LNCaP clone FGC (cell line): Measurements from ENCODE around the gene ATAD2B.
A peak's percentile ranks its signal among the peaks of the same experiment; 100 is the strongest.
"Not testable (repeated sequence)": the region's sequence is repeated elsewhere in the genome, so short reads cannot be mapped to it uniquely, and the experiment has no call there.

Source experiments
- DNase-seq: peaks from one replicate; pipeline ENCODE4 v3.0.0-alpha.2; 2011; ENCODE audit warnings: low read depth
- H3K4me3 ChIP-seq: 2 replicates; pipeline ENCODE4 v1.5.1; 2011; ENCODE audit warnings: mild to moderate bottlenecking, low read depth, low read length, control low read depth
- TF ChIP-seq, protein P1 (sequence below): IDR thresholded peaks from 2 replicates; pipeline ENCODE4 v1.5.1; 2012; ENCODE audit warnings: mild to moderate bottlenecking; ENCODE audit not compliant: control insufficient read depth, insufficient read depth; ENCODE audit errors: extremely low read depth

The ATAD2B gene

DNA sequence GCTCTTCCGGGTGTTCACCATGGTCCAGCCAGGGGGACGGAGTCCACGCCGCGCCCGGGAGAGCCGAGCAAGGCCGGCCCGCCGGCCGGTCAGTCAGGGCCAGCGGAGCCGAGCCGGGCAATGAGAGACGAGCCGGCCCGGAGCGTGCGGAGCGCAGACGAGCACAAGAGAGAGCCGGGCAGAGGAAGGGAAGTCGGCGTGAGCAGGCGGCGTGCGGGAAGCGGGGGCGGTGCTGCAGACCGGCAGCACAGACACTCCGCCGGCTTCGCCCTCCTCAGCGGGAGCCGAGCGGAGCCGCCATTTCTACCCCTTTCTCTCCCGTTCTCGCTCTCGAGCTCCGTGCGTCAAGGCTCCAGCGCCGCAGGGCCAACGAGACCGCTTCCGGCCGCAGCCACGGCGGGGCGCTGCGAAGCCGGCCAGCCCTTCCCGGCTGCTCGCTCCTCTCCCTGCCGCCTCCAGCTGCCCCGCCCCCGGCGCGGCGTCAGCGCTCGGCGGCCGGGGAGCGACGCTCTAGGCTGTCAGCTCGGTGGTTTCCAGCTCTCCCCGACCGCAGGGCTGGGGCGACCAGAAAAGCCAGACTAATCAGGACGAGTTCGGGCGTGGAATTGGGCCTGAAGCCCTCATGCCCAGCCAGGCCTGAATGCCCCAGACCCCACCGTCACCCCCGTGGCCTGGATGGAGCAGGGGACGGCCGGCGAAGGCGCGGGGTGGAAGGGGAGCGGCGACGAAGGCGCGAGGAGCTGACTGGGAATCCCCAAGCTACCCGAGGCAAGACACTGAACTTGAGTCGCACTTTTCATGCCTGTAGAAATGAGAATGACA lies at the start of gene ATAD2B:
Gene ATAD2B (minus strand): TSS at position 374 of the 822 bp plus-strand sequence. CDS start 353 bp downstream, at position 21.
- peak within 1 kb of the TSS; percentile 73 for H3K4me3 ChIP-seq
- DNase-seq = peak; percentile 70
- TF ChIP-seq, protein P1, sequence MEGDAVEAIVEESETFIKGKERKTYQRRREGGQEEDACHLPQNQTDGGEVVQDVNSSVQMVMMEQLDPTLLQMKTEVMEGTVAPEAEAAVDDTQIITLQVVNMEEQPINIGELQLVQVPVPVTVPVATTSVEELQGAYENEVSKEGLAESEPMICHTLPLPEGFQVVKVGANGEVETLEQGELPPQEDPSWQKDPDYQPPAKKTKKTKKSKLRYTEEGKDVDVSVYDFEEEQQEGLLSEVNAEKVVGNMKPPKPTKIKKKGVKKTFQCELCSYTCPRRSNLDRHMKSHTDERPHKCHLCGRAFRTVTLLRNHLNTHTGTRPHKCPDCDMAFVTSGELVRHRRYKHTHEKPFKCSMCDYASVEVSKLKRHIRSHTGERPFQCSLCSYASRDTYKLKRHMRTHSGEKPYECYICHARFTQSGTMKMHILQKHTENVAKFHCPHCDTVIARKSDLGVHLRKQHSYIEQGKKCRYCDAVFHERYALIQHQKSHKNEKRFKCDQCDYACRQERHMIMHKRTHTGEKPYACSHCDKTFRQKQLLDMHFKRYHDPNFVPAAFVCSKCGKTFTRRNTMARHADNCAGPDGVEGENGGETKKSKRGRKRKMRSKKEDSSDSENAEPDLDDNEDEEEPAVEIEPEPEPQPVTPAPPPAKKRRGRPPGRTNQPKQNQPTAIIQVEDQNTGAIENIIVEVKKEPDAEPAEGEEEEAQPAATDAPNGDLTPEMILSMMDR = peak; percentile 96

DNA sequence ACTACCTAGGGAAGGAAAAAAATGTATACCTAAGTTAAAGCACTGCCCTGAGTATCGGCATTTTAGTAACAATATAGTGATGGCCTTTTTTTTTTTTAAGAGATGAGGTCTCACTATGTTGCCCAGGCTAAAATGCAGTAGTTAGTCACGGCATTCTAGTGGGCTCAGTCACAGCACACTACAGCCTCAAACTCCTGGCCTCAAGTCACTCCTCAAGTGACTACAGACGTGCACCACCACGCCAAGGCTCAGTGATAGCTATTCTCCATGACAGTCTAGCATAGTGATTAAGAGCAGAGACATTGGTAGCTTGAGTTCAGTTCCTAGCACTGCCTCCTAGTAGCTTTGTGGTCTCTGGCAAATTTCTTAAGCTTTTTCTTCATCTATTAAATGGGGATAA lies 40.9 kb upstream of the ATAD2B start:
- H3K4me3 ChIP-seq = no peak overlapping the region
- TF ChIP-seq, protein P1 = no peak
- DNase-seq = no peak

DNA sequence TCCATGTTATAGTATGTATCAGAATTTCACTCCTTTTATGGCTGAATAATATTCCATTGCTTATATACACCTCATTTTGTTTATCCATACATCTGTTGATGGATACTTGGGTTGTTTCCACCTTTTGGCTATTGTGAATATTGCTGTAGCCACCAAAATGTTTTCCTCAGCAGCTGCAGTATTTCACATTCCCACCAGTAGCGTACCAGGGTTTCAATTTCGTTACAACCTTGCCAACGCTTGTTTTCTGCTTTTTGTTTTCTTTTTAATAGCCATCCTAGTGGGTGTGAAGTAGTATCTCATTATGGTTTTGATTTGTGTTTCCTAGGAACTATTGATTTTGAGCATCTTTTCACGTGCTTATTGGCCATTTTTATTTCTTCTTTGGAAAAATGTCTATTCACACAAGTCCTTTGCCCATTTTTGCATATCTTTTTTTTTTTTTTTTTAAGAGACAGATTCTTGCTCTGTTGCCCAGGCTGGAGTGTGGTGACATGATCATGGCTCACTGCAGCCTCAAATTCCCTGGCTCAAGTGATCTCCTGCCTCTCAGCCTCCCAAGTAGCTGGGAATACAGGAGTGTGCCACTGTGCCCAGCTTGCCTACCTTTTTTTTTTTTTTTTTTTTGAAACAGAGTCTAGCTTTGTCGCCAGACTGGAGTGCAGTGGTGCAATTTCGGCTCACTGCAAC lies 27.5 kb upstream of the ATAD2B start:
- TF ChIP-seq, protein P1 = no peak
- no peak overlapping the region for H3K4me3 ChIP-seq
- DNase-seq = no peak

DNA sequence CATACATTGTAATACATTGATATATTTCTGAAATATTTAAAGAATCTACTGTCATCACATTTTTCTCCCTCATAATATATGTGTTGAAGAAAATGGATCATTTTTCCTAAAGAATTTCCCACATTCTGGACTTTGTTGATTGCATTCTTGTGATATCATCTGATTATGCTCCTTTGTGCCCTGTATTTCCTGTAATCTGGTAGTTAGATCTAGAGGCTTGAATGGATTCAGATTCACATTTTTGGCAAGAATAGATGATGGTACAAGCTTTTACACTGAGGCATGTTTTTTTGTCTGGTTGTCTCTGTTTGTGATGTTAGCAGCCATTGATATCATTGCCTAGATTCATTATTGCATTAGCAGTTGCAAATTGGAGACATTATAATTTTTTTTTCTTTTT lies 26.7 kb upstream of the ATAD2B start:
- no peak for DNase-seq

DNA sequence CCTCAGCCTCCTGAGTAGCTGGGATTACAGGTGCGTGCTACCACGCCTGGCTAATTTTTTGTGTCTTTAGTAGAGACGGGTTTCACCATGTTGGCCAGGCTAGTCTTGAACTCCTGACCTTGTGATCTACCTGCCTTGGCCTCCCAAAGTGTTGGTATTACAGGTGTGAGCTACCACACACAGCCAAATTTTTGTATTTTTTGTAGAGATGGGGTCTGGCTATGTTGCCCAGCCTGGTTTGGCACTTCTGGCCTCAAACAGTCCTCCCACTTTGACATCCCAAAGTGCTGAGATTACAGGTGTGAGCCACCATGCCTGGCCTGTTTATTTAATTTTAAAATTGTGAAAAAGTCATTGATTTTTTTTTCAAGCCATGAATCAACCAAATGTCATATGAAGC lies 25.6 kb upstream of the ATAD2B start:
- DNase-seq, H3K4me3 ChIP-seq: not testable (repeated sequence)

More for the DNA sequence above, 26.7 kb upstream of the ATAD2B start:
- H3K4me3 ChIP-seq = no peak overlapping the region
- TF ChIP-seq, protein P1 = no peak

DNA sequence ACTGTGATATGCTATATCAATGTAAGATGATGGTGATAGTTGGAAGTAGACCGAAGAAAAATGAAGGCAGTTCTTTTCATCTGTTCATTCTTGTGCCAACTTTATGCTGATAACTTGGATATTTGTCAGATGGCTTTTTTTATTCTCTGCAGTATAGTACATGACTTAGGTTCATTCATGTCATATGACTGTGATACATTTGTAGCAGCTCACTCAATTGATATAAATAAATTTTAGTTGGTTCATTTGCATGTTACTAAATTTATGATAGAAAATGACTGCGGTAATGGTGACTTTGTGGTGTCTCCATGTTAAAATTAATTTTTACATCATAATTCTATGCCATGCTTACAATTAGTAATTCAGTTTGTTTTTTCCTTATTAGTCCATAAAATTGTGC lies 20.4 kb upstream of the ATAD2B start:
- no peak overlapping the region for H3K4me3 ChIP-seq
- no peak for DNase-seq
- TF ChIP-seq, protein P1 = no peak

DNA sequence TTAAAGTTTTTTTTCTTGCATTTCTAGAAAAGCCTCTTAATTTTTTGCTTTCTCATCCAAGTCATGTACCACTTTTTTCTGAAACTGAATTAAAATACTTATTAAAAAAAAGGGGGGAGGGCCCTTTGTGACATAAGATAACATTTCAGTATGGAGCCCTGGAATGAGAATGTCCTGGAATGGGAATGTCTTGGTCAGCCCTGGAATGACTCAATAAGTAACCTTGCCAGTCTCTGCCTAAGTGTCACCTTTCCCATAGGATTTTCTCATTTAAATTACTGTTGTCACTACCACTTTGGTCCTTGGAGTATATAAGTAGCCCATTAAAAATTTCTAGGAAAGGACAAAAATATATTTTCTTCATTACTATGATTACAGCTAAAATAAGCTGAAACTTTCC lies 18.1 kb upstream of the ATAD2B start:
- no peak for DNase-seq
- TF ChIP-seq, protein P1 = no peak
- no peak overlapping the region for H3K4me3 ChIP-seq
